OCI-LY3 (cell line): Measurements from ENCODE around the gene CAPN14.

ENCODE experiments used
- EZH2phosphoT487 ChIP-seq: fragments of 200-600 bp; shearing (Covaris generic); IDR thresholded peaks from 2 replicates; pipeline ENCODE4 v1.6.1; 2018; ENCODE audit warnings: antibody characterized with exemption, mixed run types, low read depth
- TF ChIP-seq, protein P1 (sequence below): fragments of 200-600, 300-600 bp; sonication (generic); IDR thresholded peaks from 2 replicates; pipeline ENCODE4 v1.5.1; 2014; ENCODE audit warnings: antibody characterized with exemption, low read length, low read depth

DNA sequence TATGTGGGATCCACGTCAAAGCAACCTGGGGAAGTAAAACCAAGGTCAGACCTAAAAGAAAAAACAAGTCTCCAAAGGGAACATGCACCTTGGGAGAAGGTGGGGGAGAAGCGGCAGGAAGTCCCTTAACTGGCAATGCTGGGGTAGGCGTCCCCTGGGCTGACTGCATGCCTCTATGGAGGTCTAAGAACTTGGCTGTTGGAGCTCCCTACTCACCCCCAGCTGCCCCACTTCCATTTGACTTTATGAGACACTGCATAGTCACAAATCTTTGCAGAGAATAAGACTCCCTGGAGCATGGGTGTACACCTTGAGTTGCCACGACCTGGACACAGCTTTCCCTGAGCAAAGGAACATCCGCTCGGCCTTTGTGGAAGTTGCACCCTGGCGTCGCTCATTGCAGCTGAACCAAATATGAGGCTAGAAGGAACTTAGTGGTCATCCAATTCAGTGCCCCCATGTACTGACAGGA is 2.8 kb downstream of the CAPN14 start:
- TF ChIP-seq EZH2phosphoT487, result no peak
- TF ChIP-seq, protein P1, sequence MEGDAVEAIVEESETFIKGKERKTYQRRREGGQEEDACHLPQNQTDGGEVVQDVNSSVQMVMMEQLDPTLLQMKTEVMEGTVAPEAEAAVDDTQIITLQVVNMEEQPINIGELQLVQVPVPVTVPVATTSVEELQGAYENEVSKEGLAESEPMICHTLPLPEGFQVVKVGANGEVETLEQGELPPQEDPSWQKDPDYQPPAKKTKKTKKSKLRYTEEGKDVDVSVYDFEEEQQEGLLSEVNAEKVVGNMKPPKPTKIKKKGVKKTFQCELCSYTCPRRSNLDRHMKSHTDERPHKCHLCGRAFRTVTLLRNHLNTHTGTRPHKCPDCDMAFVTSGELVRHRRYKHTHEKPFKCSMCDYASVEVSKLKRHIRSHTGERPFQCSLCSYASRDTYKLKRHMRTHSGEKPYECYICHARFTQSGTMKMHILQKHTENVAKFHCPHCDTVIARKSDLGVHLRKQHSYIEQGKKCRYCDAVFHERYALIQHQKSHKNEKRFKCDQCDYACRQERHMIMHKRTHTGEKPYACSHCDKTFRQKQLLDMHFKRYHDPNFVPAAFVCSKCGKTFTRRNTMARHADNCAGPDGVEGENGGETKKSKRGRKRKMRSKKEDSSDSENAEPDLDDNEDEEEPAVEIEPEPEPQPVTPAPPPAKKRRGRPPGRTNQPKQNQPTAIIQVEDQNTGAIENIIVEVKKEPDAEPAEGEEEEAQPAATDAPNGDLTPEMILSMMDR, result no peak
